OCI-LY1 (cell line): Measurements from ENCODE around the gene CDH4.

Source experiments
- H2AFZ ChIP-seq: fragments of 200-600 bp; sonication (generic), shearing (Covaris generic); 2 replicates; pipeline ENCODE4 v1.6.0; 2014; ENCODE audit warnings: antibody characterized with exemption, mild to moderate bottlenecking, low read length
- H3F3A ChIP-seq: fragments of 200-600 bp; sonication (generic), shearing (Covaris generic); 2 replicates; pipeline ENCODE4 v1.6.0; 2014; ENCODE audit warnings: mild to moderate bottlenecking, antibody characterized with exemption, low read length, moderate library complexity; ENCODE audit not compliant: insufficient read depth
- H3K27ac ChIP-seq: fragments of 200-600 bp; sonication (generic); 2 replicates; pipeline ENCODE4 v1.5.1; 2014; ENCODE audit warnings: low read length, mixed run types, mild to moderate bottlenecking, low read depth; ENCODE audit not compliant: poor library complexity, severe bottlenecking
- H3K27me3 ChIP-seq: fragments of 200-600 bp; sonication (generic); 2 replicates; pipeline ENCODE4 v1.6.0; 2014; ENCODE audit warnings: antibody characterized with exemption, mild to moderate bottlenecking, low read length, moderate library complexity; ENCODE audit not compliant: insufficient read depth
- H3K36me3 ChIP-seq: fragments of 200-600 bp; sonication (generic); 2 replicates; pipeline ENCODE4 v1.6.1; 2014; ENCODE audit warnings: mild to moderate bottlenecking, antibody characterized with exemption, low read length, moderate library complexity, mixed read lengths; ENCODE audit not compliant: insufficient read depth
- H3K4me1 ChIP-seq: fragments of 200-600 bp; sonication (generic); 2 replicates; pipeline ENCODE4 v1.5.1; 2014; ENCODE audit warnings: mild to moderate bottlenecking, low read length, moderate library complexity; ENCODE audit not compliant: insufficient read depth, severe bottlenecking
- H3K4me2 ChIP-seq: fragments of 200-600 bp; sonication (generic), shearing (Covaris generic); 2 replicates; pipeline ENCODE4 v1.6.1; 2014; ENCODE audit warnings: low read length
- H3K4me3 ChIP-seq: fragments of 200-600 bp; sonication (generic); 2 replicates; pipeline ENCODE4 v1.5.1; 2014; ENCODE audit warnings: low read length, low read depth, mild to moderate bottlenecking, mixed read lengths; ENCODE audit not compliant: poor library complexity, severe bottlenecking
- H3K79me2 ChIP-seq: fragments of 200-600 bp; shearing (Covaris generic); 2 replicates; pipeline ENCODE4 v1.6.1; 2016; ENCODE audit warnings: mixed run types, low read length, mixed read lengths; ENCODE audit not compliant: insufficient read depth
- H3K9ac ChIP-seq: fragments of 200-600 bp; sonication (generic), shearing (Covaris generic); 2 replicates; pipeline ENCODE4 v1.6.1; 2014; ENCODE audit warnings: mild to moderate bottlenecking, low read length, mixed read lengths
- H3K9me2 ChIP-seq: fragments of 200-600 bp; sonication (generic), shearing (Covaris generic); 2 replicates; pipeline ENCODE4 v1.6.1; 2014; ENCODE audit warnings: low read depth, mild to moderate bottlenecking, low read length, mixed read lengths
- H3K9me3 ChIP-seq: fragments of 200-600 bp; shearing (Covaris generic); 2 replicates; pipeline ENCODE4 v1.6.1; 2014; ENCODE audit warnings: low read length, mixed read lengths
- H4K20me1 ChIP-seq: fragments of 200-600 bp; sonication (generic), shearing (Covaris generic); 2 replicates; pipeline ENCODE4 v1.6.0; 2016; ENCODE audit warnings: mild to moderate bottlenecking, low read length; ENCODE audit not compliant: insufficient read depth
- CTCF ChIP-seq: fragments of 200-600 bp; sonication (generic), shearing (Covaris generic); IDR thresholded peaks from 2 replicates; pipeline ENCODE4 v1.5.1; 2017; ENCODE audit warnings: mild to moderate bottlenecking, antibody characterized with exemption, low read length, moderate library complexity, mixed read lengths
- EZH2 ChIP-seq: fragments of 200-600 bp; sonication (generic), shearing (Covaris generic); IDR thresholded peaks from 2 replicates; pipeline ENCODE4 v1.8.0; 2017; ENCODE audit warnings: borderline replicate concordance, mixed run types, mild to moderate bottlenecking, antibody characterized with exemption, low read length, moderate library complexity, mixed read lengths

Gene CDH4

GRCh38 chr20:61915101-61915500, 663.0 kb downstream of the CDH4 start:
- H3K9me2 ChIP-seq = no peaks in the 10 kb centered on the region
- no peak overlapping the region for H3K9ac ChIP-seq
- TF ChIP-seq EZH2 (no peak), CTCF (no peak)
- no peaks in the 10 kb centered on the region for H3K4me1 ChIP-seq
- no peaks in the 10 kb centered on the region for H3K36me3 ChIP-seq
- H4K20me1 ChIP-seq = no peaks in the 10 kb centered on the region
- no peaks in the 10 kb centered on the region for H3F3A ChIP-seq
- no peak overlapping the region for H2AFZ ChIP-seq
- no peak overlapping the region for H3K4me3 ChIP-seq
- H3K27me3 ChIP-seq = peaks cover 14% of the 10 kb centered on the region
- no peaks in the 10 kb centered on the region for H3K79me2 ChIP-seq
- H3K4me2 ChIP-seq = no peak overlapping the region
- no peaks in the 10 kb centered on the region for H3K9me3 ChIP-seq
- H3K27ac ChIP-seq = no peak overlapping the region

GRCh38 chr20:61916318-61916891, 664.3 kb downstream of the CDH4 start:
- no peaks in the 10 kb centered on the region for H3K9me3 ChIP-seq
- H3K36me3 ChIP-seq = no peaks in the 10 kb centered on the region
- H2AFZ ChIP-seq = no peak overlapping the region
- peaks cover 5% of the 10 kb centered on the region; the same call in 1 of the 2 replicates for H3K27me3 ChIP-seq
- TF ChIP-seq CTCF (no peak), EZH2 (no peak)
- H3K27ac ChIP-seq = no peak overlapping the region
- H3K4me3 ChIP-seq = no peak overlapping the region
- no peak overlapping the region for H3K4me2 ChIP-seq
- H3K4me1 ChIP-seq = no peaks in the 10 kb centered on the region
- H4K20me1 ChIP-seq = no peaks in the 10 kb centered on the region
- H3K79me2 ChIP-seq = no peaks in the 10 kb centered on the region
- no peaks in the 10 kb centered on the region for H3K9me2 ChIP-seq
- H3K9ac ChIP-seq = no peak overlapping the region
- H3F3A ChIP-seq = no peaks in the 10 kb centered on the region

- Histone ChIP-seq H3K4me2 (no peak overlapping the region), H3F3A (no peaks in the 10 kb centered on the region), H3K4me1 (no peaks in the 10 kb centered on the region), H3K9me3 (no peaks in the 10 kb centered on the region), H3K79me2 (no peaks in the 10 kb centered on the region), H3K36me3 (no peaks in the 10 kb centered on the region), H3K9me2 (no peaks in the 10 kb centered on the region), H3K4me3 (no peak overlapping the region), H4K20me1 (no peaks in the 10 kb centered on the region), H3K27me3 (no peaks in the 10 kb centered on the region), H3K9ac (no peak overlapping the region), H3K27ac (no peak overlapping the region), H2AFZ (no peak overlapping the region)
- TF ChIP-seq CTCF = no peak
- no peak for TF ChIP-seq EZH2
Observed at GRCh38 chr20:61917474-61918145, 665.5 kb downstream of the CDH4 start.
